Kidney tubule cell (primary cell): ENCODE measurements around the gene SH3RF1.
A peak's percentile ranks its signal among the peaks of the same experiment; 100 is the strongest.

ENCODE experiments used
- DNase-seq: peaks from one replicate; pipeline ENCODE4 v3.0.0-alpha.2; 2018; ENCODE audit warnings: low spot score

Gene SH3RF1

GRCh38 chr4:169275180-169275579 is 4.4 kb upstream of the SH3RF1 start:
- DNase-seq, result no peak

GRCh38 chr4:169274033-169274432 is 3.3 kb upstream of the SH3RF1 start:
- DNase-seq, result no peak

- DNase-seq, result peak; percentile 82
These were observed 1.6 kb upstream of the SH3RF1 start for GRCh38 chr4:169272265-169272886.

- DNase-seq, result no peak
These were observed 894 bp upstream of the SH3RF1 start for GRCh38 chr4:169271692-169272007.

DNA sequence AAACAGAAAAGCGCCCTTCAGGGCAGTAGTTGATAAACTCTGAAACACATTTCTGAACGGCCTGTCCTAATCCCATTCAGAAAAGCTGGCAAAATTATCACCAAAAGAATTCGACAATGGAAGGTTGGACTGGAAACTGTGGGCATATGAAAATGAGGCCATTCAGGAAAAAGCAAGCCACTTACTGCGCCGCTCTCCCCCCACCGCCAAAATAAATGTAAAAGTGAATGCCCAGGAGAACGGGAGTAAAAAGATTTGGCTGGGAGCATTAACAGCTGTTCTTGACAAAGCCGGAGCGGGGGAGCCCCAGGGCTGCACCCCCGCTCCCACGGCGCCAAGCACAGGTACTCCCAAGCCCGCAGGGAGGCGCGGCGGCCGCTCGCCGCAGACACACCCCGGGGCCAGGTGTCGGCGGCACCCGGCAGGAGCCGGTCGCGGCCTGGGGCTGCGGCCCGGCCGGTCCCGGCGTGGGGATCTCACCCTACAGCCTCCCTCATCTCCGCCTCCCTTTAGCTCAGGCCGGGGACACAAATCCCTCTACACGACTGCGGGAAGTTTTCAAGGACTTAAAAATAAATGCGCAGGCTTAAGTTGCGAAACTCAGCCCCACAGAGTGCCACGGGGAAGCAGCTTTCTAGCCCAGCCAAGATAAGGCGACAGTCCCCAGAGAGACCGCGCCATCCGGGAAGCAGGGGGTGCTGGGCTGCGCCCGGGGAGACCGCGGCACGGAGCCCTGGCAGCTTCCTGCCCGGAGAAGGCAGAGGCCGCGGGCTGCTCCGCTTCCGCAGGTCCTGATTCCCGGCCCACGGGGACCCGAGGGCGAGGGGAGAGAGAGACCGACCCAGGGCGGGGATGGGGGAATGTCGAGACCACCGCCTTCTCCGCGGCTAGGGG is 593 bp downstream of the SH3RF1 start:
- DNase-seq, result peak; percentile 56

DNA sequence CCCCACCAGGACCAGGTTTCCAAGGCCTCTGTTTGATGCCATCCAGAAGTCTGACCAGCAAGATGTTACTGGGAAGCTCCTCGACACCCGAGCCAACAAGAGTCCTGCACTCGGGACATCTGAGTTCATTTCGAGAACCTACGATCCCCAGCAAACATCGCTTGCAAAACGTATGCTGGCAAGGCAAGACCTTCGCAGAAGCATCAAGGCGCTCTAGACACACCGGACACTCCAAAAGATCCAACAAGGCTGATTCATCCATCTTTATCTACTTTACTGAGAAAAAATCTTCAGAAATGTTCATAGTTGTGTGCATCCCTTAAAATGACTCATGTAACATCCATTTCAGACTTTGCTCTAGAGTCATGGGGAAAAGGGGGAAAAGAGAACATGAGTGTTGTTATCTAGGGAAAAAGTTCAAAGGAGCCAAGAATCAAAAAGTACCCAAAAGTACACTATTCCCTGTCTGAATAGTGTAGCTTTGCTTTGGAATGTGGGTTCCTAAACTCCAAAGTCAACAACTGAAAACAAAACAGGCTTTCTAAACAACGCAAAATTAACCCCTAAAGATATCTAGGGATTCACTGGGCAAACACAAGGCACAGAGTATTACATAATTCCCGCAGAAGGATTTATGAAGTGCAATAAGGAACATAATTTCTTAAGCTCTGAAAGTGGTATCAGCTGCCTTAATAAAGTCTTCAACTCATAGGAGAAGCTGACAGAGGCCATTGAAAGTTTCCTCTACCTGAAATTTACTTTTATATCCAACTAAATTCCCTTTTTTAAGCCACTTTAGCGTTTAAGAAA is 1.6 kb downstream of the SH3RF1 start:
- peak; percentile 72 for DNase-seq

GRCh38 chr4:169267070-169267469 is 3.7 kb downstream of the SH3RF1 start:
- no peak for DNase-seq

DNA sequence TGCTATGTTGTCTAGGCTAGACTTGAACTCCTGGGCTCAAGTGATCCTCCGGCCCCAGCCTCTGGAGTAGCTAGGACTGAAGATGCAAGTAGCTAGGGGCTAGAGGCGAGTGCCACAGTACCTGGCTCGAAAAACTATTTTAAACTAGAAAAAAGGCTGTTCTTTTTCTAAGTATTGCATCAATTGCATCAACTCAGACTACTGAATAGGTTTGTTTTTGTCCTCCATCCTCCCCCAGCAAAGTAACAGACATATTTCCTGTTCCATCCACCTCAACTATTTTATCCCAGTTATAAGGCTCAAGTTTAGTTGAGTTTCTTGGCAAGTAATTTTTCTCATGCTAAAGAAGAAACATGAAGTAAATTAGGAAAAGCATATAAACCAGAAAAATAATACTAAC is 4.1 kb downstream of the SH3RF1 start:
- no peak for DNase-seq

GRCh38 chr4:169266081-169266480 is 4.7 kb downstream of the SH3RF1 start:
- DNase-seq, result no peak

DNA sequence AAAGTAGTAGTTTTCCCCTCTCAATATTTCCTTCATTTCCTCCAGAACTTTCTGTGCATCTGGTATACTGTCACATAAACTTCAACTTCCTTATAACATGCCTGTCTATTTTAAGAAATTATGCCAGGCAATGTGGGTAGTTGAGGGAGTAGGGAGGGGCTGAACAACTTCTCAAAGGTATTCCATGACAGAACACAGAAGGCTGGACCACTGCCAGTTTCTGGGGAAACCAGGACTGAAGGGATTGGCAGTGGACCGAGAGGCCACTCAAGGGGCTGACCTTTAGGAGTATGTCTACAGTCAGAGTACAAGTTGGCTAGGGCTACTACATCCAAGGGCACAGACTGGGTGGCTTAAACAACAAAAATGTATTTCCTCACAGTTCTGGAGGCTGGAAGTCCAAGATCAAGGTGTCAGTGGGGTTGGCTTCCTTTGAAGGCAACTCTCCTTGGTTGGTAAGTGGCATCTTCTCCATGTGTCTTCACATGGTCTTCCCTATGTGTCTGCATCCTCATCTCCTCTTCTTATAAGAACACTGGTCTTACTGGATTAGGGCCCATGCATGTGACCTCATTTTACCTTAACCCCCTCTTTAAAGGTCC is 6.9 kb downstream of the SH3RF1 start:
- peak; percentile 45 for DNase-seq

DNA sequence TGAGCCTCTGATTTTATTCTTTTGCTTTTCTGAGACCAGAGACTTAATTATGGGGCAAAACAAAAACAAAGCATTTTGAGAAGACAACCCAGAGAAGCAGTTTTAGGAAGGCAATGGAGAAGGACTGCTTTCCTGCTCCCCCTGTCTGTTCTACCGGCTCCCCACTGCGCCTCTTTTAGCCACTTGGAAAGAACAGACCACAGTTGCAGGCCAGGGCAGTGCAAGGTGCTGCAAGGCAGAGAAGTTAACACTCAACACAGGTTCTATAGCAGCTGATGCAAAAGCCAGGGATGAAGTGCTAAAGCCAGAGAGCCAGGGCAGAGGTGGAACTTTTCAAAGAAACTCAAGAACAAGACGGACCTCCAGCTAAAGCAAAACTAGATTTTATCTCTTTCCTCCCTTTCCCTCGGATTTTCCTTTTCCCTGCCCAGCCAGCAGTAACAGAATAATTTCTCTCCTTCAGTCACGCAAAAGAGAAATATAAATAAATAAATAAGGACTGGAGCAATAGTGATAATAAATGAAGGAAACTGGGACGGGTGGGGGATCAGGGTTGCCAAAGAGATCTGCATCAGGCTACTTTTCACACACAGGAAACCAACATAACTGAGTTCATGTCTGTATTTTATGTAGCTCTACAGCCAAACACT is 10.4 kb downstream of the SH3RF1 start:
- no peak for DNase-seq

DNA sequence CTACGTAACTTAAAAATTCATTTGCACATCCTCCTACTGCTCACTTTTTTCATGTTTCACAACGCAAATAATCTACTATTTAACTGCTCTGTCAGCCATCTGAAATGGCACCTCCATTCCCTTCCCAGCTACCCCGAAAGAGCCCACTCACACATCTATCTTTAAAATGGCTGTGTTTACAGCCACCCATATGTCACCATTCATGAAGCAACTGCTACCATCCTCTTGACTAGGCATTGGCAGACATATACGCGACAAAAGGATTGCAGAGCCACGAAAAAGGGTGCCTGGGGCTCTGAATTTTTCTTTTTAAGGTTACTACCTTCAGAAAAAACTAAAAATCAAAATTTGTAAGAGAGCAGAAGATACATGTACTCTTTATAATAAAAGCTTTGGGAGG is 11.5 kb downstream of the SH3RF1 start:
- no peak for DNase-seq

GRCh38 chr4:169258141-169258540 is 12.6 kb downstream of the SH3RF1 start:
- no peak for DNase-seq

GRCh38 chr4:169256856-169257761 is 13.6 kb downstream of the SH3RF1 start:
- DNase-seq, result no peak

GRCh38 chr4:169256101-169256612 is 14.6 kb downstream of the SH3RF1 start:
- peak; percentile 61 for DNase-seq

GRCh38 chr4:169254546-169254983 is 16.2 kb downstream of the SH3RF1 start:
- peak; percentile 81 for DNase-seq

- peak; percentile 93 for DNase-seq
These were observed 16.9 kb downstream of the SH3RF1 start for GRCh38 chr4:169253904-169254303.

GRCh38 chr4:169253113-169253671 is 17.6 kb downstream of the SH3RF1 start:
- no peak for DNase-seq

- peak; percentile 69 for DNase-seq
These were observed 18.2 kb downstream of the SH3RF1 start for GRCh38 chr4:169252339-169253112.
